EH (cell line): ENCODE results near the gene KLHL21.

ENCODE experiments used
- DNase-seq: peaks from one replicate; pipeline ENCODE4 v3.0.0-alpha.2; 2015; ENCODE audit warnings: low read depth

The KLHL21 gene

DNA sequence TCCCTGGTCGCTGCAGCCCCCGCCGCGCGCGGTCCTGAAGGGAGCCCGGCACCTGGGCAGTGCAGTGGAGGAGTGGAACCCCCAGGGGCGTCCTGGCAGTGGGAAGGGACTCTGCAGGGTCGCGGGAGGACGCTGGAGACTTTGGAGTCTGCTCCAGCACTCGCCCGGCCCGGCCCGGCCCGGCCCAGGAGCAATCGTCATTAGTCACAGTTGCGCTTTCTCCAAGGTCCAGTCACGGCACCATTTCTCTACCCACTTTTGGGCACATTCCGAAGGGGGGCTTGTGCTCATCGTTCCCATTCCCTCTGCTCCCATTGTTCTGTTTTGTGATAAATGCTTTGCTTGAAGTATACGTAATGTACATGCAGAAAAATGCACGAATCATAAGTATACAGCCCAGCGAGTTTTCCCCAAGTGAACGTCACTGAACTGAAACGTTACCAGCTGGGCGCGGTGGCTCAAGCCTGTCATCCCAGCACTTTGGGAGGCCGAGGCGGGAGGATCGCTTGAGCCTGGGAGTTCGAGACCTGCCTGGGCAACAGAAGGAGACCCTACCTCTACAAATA is 23.0 kb upstream of the KLHL21 start:
- peak; percentile 61 for DNase-seq

DNA sequence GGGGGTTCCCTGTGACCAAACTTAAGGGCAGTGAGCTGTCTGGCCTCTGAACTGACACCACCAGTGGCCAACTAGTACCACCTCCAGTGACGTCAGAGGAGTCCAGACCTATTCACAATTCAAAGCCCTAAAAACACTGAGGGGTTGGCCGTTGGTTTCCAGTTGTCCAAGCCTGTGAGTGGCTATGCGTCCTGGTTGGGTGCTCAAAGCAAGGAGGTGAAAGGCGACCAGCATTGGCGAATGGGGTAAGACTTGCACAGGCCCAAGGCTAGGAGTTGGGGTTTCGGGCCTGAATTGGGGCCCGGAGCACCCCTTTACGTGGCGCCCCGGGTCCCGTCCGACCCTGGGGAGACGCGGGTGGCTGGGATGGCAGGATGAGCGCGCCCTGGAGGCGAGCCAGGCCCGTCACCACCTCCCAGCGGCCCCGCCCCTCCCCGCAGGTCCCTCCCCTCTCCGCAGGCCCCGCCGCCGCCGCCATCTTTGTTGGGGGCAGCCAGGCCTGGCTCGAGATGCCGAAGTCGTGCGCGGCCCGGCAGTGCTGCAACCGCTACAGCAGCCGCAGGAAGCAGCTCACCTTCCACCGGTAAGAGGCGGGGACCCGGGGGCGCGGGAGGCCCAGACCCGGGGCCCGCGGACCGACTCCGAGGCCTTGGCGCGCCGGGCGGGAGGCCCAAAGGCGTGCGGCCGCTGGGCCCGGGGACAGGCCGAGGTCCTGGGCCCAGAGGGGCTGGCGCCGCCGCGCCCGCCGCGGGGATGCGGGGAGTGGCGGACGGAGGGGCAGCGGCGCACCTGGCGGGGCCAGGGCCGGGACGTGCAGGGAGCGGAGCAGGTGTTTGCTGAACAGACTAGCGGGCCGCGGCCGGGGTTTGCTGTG is 22.3 kb upstream of the KLHL21 start, which contains the start of gene THAP3:
TSS of gene THAP3 (plus strand) at position 159 of the 874 bp plus-strand sequence. CDS start at position 510, 351 bp downstream.
- peak; percentile 88 for DNase-seq

DNA sequence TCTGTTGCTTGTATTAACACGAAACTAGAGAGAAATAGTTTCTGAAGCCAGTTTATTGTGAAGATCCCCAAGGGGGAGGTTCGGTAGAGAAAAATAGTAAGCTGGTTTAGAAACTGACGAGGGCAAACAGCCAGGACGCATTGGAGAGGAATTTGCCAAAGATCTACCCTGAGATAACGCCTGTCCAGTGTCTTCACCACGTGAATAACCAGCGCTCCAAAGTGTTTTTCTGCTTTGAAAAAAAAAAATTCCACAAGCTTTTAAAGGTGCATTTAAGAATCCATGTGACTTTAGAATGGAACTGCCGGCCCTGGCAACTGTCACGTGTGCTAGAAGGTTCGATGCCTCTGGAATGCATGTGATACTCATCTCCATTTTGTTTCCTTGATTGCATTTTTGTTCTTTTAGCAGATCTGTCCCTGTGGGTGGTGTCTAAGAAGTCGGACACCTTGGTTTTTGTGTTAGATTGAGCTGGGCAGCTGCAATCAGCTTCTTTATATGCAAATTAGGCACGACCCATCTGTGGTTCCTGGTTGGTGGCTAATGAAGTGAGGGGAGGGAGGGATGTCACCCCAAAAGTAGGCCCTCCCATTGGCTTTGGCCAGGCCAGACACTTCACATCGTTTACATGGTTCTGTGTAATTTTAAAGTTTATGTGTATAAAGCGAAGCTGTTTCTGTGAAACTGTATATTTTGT is 20.7 kb upstream of the KLHL21 start:
- peak; percentile 40 for DNase-seq

DNA sequence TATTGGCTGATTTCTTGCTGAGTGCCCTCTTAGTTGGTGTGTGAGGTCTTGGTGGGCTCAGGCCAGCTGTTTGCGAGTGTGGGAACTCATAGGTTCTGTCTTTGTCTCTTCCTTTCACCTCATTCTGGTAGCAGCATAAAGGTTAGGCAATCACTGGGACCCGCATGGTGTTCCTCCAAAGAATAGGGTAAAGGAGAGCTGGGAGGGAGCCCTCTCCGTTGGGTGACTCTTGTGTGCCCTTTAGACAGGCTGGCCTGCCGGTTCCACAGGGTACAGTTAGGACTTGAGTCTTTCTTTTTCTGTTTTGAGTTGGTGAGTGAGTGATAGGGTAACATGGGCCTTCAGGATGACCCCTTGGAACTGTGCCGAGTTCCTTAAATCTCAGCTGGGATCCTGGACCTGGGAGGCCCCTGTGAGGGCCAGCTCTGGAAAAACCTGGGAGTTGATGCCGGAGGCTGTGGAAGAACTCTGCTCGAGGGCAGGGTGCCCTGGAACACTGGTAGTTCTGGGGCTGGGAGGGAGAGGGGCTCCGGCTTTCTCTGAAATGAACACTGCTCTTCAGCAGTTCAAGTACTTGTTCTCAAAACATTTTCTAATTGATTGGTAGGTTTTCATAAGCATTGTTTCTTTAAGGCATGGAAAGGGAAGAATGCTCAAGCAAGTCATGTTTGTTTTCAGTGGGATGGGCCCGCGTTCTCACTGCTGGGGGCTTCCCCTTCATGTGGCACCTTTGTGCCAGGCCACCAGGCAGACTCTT is 19.9 kb upstream of the KLHL21 start:
- DNase-seq: no peak

DNA sequence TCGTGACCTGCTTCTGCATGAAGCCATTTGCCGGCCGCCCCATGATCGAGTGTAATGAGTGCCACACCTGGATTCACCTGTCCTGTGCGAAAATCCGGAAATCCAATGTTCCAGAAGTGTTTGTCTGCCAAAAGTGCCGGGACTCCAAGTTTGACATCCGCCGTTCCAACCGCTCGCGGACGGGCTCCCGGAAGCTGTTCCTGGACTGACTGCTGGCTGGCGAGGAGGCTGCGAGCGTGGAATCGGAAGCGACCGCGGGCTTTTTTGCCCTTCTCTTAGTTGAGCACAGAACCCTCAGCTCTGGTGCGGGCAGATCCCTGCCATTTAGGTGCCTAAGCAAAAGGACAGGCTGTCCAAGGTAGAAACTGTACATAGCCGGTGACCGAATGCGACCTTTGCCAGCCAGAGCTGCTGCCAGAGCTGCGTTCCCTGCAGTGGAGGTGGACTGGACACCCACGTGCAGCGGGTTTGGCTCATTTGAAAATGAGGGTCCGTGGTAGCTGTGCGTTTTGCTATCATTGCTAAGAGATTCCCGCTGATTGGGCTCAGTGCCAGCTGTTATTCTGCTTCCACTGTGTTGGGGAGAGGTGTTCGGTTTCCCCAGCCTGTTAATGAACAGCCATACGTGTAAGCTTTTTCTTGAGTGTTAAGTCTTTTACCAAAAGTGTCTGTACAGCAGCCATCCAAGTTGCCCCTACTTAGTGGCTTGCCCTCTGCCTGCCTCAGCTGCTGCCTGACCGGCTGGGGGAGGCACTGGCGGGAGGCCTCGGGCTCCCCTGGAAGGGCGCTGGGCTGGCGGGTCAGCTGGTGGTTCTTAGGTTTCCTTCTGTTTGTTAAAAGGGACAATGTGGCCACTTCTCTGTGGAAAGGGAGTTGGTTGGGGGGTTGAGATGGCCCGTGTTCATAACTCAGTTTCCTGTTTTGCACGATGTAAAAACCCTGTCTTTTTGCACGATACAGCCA is 19.0 kb upstream of the KLHL21 start:
- no peak for DNase-seq

DNA sequence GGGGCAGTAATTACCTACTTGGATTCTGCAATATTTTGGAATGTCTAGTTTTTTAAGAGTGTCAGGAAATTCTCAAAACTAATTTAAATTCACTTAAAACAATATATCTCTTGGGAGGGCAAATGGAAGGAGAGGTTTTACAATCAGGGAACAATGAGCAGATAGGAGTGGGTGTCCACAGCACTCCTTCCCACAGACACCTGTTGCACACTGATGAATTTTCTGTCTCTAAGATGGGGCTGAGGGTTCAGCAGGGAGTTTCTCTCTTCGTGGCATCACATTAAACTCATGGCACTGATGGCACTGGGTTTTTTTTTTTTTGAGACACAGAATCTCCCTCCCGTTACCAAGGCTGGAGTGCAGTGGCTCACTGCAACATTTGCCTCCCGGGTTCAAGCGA is 16.4 kb upstream of the KLHL21 start:
- DNase-seq: no peak

DNA sequence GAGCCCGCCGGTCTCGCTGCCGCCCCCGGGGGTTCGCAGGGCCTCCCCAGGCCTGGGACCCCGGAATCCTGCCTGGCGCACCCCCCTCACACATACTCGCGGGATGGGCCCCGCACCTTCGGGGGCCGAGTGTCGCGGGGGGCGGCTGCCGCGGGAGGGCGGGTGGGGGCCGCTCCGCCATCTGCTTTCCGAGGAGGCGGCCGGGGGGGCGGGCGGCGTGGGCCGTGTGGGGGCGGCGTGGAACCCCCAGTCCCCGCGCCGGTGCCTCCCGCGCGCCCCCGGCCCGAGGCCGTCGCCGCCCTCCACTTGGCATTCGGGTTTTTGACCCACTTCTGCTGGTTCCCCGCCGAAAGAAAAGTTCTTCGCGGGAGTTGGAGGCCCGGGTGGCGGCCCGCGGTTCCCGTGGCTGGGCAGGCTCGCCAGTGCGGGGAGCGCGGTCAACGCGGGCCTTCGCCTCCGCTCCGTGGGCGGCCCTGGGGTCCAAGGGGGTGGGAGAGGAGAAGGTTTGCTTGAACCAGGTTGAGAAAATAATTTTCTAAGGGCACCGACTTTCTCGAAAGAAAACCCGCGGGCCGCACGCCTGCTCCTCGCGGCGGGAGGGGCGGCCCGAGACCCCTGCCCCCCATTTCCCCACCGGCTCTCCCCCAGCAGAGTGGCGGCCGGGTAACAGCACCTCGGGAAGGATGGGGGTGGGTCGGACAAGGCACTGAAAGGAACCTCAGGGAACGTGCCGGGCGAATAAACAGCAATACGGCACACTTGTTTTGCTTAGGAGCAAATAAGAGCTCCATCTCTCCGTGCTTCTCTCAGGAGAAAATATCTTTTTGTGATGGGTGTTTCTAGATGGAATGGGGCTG is 12.5 kb upstream of the KLHL21 start:
- DNase-seq: peak; percentile 9

DNA sequence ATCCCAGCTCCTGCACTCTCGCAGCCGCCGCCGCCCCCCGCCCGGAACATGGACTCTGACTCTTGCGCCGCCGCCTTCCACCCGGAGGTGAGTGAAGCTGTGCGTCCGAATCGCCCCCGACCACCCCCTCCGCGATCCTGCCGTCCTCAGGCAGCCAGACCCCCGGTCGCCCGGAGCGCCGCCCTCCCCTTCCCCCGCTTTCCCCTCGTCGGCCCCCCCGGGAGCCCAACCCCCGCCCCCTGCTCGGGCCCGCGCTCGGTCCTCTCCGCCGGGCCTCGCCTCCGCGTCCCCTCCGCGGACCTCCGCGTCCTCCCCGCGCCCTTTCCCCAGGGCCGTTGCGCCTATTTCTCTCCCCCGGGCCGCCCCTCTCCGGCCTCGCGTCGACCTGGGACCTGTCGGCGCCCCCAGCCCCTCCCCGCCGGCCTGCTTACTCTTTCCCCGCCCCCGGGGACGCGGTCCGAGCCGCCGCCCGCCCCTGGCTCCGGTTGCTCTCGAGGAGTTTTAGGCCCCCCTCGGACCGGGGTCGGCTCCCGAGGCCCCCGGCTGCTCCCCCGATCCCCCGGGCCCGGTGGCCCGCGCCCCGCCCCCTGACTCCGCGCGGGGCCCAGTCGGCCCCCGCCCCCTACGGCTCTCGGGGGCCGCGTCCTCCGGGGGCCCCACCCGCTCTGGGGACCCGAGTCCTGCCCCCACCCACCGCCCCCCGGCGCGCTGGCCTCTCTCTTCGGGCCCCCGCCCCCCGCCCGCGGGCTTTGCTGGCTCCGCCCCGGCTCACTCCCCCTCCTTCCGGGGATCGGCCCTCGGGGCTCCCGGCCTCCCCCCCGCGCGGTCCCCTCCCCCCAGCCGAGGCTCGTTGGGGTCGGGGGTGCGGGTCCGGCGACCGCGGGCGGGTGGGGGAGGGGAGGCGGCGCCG is 11.6 kb upstream of the KLHL21 start:
- DNase-seq: peak; percentile 50

DNA sequence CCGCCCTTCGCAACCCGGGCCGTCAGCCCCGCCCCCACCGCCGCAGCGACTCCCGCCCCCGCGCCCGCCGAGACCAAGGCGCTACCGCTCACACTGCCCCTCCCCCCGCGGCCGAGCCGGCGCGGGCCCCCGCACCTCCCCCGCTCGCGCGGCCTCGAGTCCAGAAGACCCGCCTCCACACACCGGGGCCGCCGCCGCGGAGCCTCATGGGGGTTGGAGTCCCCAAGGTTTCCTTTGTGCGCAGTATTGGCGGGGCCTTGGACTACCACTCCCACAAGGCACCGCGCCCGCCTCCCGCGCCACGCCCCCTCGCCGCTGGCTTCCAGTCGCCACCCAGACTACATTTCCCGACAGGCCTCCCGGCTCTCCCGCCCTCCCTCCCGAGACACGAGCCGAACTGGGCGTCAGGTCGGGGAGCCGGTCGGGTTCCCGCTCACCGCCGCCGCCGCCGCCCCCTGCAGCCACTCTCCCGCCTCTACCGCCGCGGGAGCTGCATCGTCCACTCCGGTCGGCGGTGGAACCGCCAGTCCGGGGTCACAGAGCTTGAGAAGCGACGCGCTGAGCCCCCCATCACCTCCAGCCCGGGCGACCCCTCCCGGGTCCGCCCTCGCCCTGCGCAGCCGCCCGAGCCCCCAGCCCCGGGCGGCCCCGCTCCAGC is 10.8 kb upstream of the KLHL21 start, which contains the start of gene PHF13:
TSS of gene PHF13 (plus strand) at position 371 of the 658 bp plus-strand sequence. CDS start 336 bp downstream, outside the sequence.
- peak; percentile 99 for DNase-seq

DNA sequence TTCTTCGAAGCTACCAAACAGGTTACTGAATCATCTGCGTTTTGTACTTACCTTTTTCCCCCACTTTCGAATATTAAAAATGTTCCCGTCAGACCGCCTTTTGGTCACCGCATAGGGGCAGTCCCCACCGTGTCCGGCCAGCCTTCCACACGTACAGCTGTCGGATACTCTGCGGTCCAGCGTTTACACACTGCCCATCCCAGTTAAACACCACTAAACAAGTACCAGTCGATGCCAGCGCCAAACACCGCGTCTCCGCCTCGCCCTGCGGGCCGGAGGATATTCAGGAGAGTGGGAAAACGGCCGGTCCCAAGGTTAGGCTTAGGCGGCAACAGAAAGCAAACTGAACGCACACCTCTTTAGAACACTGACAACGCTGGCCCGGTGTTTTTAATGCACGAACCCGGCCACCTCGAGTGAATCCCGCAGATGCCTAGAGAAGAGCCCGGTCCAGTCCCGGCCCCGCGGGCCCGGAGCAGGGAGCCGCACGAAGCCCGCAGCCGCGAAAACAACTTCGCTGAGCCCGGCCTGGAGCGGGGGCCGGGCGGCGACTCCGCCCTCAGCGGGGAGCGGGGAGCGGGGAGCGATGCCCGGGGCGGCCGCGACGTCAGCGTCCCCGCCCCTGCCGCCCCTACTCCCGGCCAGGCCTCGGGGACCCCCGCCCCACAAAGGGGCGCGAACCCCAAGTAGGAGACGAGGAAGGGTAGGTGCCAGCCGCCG is 10.1 kb upstream of the KLHL21 start:
- DNase-seq: peak; percentile 54

DNA sequence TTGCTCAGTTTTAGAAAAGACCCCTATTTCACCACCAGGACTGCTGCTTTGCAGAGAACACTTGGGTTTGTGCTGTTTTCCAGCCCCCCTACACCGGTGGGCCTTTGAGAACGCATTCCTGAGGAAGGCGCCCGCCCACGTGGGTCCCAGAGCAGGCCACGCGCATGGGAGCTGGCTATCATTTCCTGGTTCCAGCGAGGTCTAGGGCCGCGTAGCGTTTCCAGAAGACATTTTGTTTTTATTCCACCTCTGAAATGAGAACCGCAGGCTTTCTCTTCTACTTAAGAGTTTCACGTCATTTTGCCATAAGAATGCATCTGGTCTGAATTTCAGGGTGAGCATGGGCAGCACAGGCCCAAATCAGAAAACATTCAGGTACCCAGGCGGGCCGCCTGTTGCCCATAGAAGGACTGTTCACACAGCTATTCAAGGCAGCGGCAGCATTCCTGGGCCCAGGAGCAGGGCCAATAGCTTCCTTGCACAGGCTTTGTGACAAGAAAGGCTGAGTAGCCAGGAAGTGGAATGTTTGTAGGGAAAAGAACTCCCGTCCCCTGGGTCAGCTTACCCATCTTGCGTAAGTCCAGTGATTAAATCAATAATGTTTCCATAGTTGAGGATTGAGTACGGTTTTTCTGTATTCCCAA is 1.4 kb upstream of the KLHL21 start:
- DNase-seq: peak; percentile 94

DNA sequence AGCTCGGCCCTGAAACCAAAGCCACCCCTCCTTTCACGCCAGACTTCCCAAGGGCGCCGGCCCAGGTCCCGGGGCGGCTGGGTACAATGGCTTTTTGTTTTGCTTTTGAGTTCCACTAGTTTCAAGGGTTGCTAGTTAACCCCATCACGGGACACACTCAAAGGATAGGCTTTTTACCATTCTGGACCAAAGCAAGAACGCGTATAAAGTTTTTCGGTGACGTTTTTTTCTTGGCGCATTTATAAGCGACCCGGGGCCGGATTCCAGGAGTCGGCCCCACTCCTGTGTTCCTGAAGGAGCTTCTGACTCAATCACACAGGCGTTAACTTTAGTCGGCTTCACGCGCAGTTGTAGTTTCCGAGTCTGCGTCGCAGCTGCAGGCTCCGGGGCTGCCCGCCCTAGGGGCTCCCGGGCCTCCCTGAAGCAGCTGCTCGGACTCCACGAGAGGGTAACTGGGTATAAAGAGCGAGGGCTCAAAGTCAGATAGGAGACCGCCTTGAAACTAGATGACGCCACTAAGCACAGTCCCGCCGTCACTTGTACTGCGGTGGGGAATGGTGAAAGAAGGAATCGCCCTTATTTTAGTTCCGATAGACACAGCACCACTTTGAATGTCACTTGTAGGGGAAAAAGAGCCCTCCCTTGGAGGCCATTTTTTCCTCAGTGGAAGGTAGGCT is 707 bp upstream of the KLHL21 start:
- DNase-seq: peak; percentile 81

DNA sequence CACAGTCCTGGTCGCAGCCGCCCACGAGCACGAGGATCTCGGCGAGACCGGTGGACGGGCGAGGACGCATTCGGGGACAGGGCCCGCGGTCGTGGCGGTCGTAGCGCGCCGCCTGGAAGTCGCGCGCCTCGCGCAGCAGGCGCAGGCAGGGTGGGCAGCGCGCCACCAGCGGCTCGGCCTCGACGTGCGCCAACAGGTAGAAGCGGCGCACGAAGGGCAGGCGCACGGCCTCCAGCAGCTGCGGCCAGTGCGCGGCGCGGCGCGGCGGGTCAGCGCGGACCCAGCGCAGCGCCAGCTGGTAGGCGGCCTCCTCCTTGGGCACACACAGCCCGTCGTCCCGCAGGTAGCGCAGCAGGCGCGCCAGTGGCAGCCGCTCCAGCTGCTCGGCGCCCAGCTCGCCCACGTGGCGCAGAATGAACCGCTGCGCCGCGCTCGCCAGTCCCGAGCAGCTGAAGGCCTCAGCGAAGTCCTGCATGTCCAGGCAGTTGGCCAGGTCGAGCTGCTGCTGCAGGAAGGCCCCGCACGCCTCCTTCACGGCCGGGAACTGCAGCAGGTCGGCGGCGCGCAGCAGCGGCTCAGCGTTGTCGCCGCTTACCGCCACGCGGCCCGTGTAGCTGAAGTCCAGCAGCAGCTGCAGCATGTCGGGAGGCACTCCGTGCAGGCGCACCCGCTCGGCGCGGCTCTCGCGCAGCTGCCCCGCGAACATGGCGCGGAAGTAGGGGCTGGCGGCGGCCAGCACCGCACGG is 573 bp downstream of the KLHL21 start:
- no peak for DNase-seq

DNA sequence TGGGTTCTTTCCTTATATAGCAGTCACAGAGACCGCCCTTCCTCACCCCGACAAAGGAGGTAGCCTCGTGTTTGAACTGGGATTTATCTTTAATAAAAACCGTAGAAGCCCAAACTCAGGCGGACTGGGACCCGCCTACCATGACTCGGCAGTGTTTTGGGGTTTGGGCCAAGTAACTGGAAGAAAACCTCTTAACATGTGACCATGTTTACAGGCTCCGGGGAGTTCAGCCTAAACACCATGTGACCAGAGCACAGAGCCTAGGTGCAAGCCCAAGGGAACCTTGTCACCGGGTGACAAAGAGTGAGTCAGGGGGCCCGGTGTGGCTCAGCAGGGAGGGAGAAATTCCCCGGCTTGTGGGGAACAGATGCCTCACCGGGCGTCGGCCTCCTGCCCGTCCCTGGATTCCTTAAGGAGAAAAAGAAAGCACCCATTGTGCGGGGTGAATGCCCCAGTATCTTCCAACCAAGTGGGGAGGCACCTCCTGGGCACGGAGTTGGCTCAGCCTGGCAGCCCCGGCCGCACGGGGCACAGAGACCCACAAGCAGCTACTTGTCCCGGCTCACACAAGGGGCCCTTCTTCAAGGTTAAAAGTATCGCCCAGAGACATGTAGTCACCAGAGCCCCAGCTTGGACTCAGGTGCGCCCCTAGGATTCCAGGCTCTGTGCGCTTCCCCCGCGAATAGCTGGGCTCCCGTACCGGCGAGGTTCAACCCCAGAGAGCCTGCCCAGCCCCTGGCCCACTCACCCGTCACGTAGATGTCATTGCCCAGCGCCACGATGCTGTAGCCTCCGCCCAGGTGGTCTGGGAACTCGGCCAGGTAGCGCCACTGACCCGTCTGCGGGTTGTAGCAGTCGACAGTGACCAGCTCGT is 1.4 kb downstream of the KLHL21 start:
- peak; percentile 92 for DNase-seq
